Pancreas (tissue), 10 donors: ENCODE data around the gene UPK3A. TPM values are rescaled to one million over a fixed set of nuclear protein-coding genes. Genes with fewer than 3 reads are reported as not detected.
A peak's percentile ranks its signal among the peaks of the same experiment; 100 is the strongest.

Source experiments
- ATAC-seq, 4 donors: fragments of 200-7000 bp; cut with Tn5 transposase; one replicate each; pipeline versions ENCODE4 v1.8.0 to v1.9.1; 2020; ENCODE audit warnings: mild to moderate bottlenecking in 4 of 4, moderate library complexity in 4 of 4
- DNase-seq, 6 donors: peaks; one replicate each; pipeline ENCODE4 v3.0.0-alpha.2; 2020
- FAIRE-seq: peaks from 2 replicates; lab custom pipeline; 2012; peaks lifted over from hg19 to GRCh38; lab: Jason Lieb, UNC
- H3K27ac ChIP-seq, 4 donors: fragments of 200-600 bp; sonication (generic); 1 replicate in 3 of 4; 2 replicates in 1 of 4; pipeline versions ENCODE4 v1.5.0 to v1.8.0; 2020
- H3K27me3 ChIP-seq, 4 donors: fragments of 200-600 bp; one replicate each; pipeline ENCODE4 v1.8.0; 2021
- H3K36me3 ChIP-seq, 3 donors: fragments of 200-600 bp; sonication (generic) in 1 of 3; one replicate each; pipeline versions ENCODE4 v1.5.0 to v1.8.0; 2020 to 2021
- H3K4me1 ChIP-seq, 3 donors: fragments of 200-600 bp; one replicate each; pipeline ENCODE4 v1.8.0; 2021
- H3K4me3 ChIP-seq, 4 donors: fragments of 200-600 bp; sonication (generic) in 2 of 4; one replicate each; pipeline versions ENCODE4 v1.5.0 to v1.8.0; 2020 to 2021
- H3K9me3 ChIP-seq, 4 donors: fragments of 200-600 bp; one replicate each; pipeline ENCODE4 v1.8.0; 2021
- CTCF ChIP-seq, 4 donors: fragments of 200-600 bp; sonication (generic) in 3 of 4; IDR thresholded peaks; one replicate each; pipeline versions ENCODE4 v1.5.0 to v1.8.0; 2021; ENCODE audit warnings: antibody characterized with exemption in 4 of 4
- WGBS, 2 donors: extraction: QIAGEN DNeasy Blood & Tissue Kit; methylation state at CpG; one replicate each; pipeline ENCODE4 v1.1.7; 2013; 5-methylcytosine and 5-hydroxymethylcytosine counted together
- intact Hi-C, 3 donors: fragments of 100-400 bp; cut with DNase I; formaldehyde crosslinking; loops; one replicate each; pipeline versions ENCODE4 v1.11.1 to v1.14.2; 2022
- polyA plus RNA-seq, 2 donors: library from polyadenylated mRNA; stranded (reverse); fragments of 200-250 nt; gene quantifications; one replicate each; pipeline ENCODE4 v1.2.3, GENCODE V29; 2013
- total RNA-seq, 6 donors: library from RNA; stranded (reverse); fragmentation: NEBNext Ultra II Directional in 4 of 6; extraction: Animal tissue kit (Norgen Biotek cat#: 25700) in 4 of 6; gene quantifications; one replicate each; pipeline versions ENCODE4 v1.2.1 to v1.2.4, GENCODE V29; 2021 to 2023
- donor health status: healthy with polysubstance abuse.
- donor health status: DM: no; HTN: no; CAD: no; lungs with moderate emphysema.
- donor health status: DM: no; HTN: no; CAD: no.
- donor health status: control.
- donor health status: control.
- donor health status: Bipolar disorder and iron deficiency.
- donor health status: DM: yes; HTN: yes; CAD: no.
- donor health status: DM: no; HTN: no; CAD: no.
- donor health status: DM: no; HTN: no; CAD: no.
- donor health status: DM: yes; HTN: yes; CAD: no.

Gene UPK3A
- total and polyA plus RNA-seq, 8 donors = 0.21 TPM; not detected in 7

GRCh38 chr22:45331486-45331885 is 46.7 kb downstream of the UPK3A start:
- H3K4me3 ChIP-seq = no peak overlapping the region
- ATAC-seq = no peak
- no peak overlapping the region for H3K27ac ChIP-seq
- H3K4me1 ChIP-seq = no peaks in the 10 kb centered on the region
- H3K27me3 ChIP-seq = no peaks in the 10 kb centered on the region
- peaks cover 0 to 7% (median 0%) of the 10 kb centered on the region in 3 donors for H3K36me3 ChIP-seq
- intact Hi-C loops = no loop called here
- no peak for DNase-seq
- no peaks in the 10 kb centered on the region for H3K9me3 ChIP-seq
- FAIRE-seq = no peak
- TF ChIP-seq CTCF (IDR thresholded peaks at IDR 0.05) = no peak
- WGBS, 2 donors = 85 to 93% methylated on average over 9 of the region's 9 CpGs

- ATAC-seq (no peak), FAIRE-seq (no peak), DNase-seq (peak in 1 of 6 donors; percentile 40)
- H3K4me1 ChIP-seq = no peaks in the 10 kb centered on the region
- intact Hi-C loops = no loop called here
- WGBS, 2 donors = 94 to 96% methylated on average over 7 of the region's 7 CpGs
- H3K36me3 ChIP-seq = peaks cover 0 to 7% (median 0%) of the 10 kb centered on the region in 3 donors
- no peak for TF ChIP-seq CTCF (IDR thresholded peaks at IDR 0.05)
- no peaks in the 10 kb centered on the region for H3K9me3 ChIP-seq
- H3K27ac ChIP-seq = no peak overlapping the region
- no peaks in the 10 kb centered on the region for H3K27me3 ChIP-seq
- no peak overlapping the region for H3K4me3 ChIP-seq
Measured at GRCh38 chr22:45332001-45332400, 47.3 kb downstream of the UPK3A start.

- H3K27ac ChIP-seq = no peak overlapping the region
- H3K27me3 ChIP-seq = no peaks in the 10 kb centered on the region
- DNase-seq = no peak
- no peaks in the 10 kb centered on the region for H3K9me3 ChIP-seq
- 74 to 75% methylated on average over 5 of the region's 5 CpGs for WGBS, 2 donors
- H3K4me1 ChIP-seq = no peaks in the 10 kb centered on the region
- ATAC-seq = no peak
- intact Hi-C loops = no loop called here
- no peak overlapping the region for H3K4me3 ChIP-seq
- H3K36me3 ChIP-seq = peaks cover 0 to 7% (median 0%) of the 10 kb centered on the region in 3 donors
- no peak for TF ChIP-seq CTCF (IDR thresholded peaks at IDR 0.05)
- FAIRE-seq = no peak
Measured at GRCh38 chr22:45334068-45334467, 49.3 kb downstream of the UPK3A start.

- no peaks in the 10 kb centered on the region for H3K4me1 ChIP-seq
- DNase-seq (no peak), ATAC-seq (no peak), FAIRE-seq (no peak)
- H3K27me3 ChIP-seq = no peaks in the 10 kb centered on the region
- no peak for TF ChIP-seq CTCF (IDR thresholded peaks at IDR 0.05)
- H3K27ac ChIP-seq = no peak overlapping the region
- intact Hi-C loops = no loop called here
- H3K4me3 ChIP-seq = no peak overlapping the region
- WGBS, 2 donors = 90 to 92% methylated on average over 9 of the region's 9 CpGs
- H3K36me3 ChIP-seq = peaks cover 0 to 7% (median 1%) of the 10 kb centered on the region in 3 donors
- no peaks in the 10 kb centered on the region for H3K9me3 ChIP-seq
Measured at GRCh38 chr22:45334528-45334927, 49.8 kb downstream of the UPK3A start.

- H3K9me3 ChIP-seq = no peaks in the 10 kb centered on the region
- intact Hi-C loops = no loop called here
- no peaks in the 10 kb centered on the region for H3K27me3 ChIP-seq
- H3K4me1 ChIP-seq = no peaks in the 10 kb centered on the region
- 76 to 78% methylated on average over 26 of the region's 26 CpGs for WGBS, 2 donors
- ATAC-seq (peak in 2 of 4 donors; percentile 17 to 29), DNase-seq (peak in 1 of 6 donors; percentile 50), FAIRE-seq (no peak)
- no peak overlapping the region for H3K4me3 ChIP-seq
- TF ChIP-seq CTCF (IDR thresholded peaks at IDR 0.05) = no peak
- H3K36me3 ChIP-seq = peaks cover 0 to 8% (median 7%) of the 10 kb centered on the region in 3 donors
- H3K27ac ChIP-seq = no peak overlapping the region
Measured at GRCh38 chr22:45335021-45335818, 50.5 kb downstream of the UPK3A start.
